SK-N-SH treated with all-trans-retinoic acid at 6 μM for 48 hours (cell line): ENCODE data around the gene DTD1.

Experiments used
- ATAC-seq: fragments of 200-7000 bp; cut with Tn5 transposase; 3 replicates; pipeline ENCODE4 v1.9.1; 2020; ENCODE audit warnings: mild to moderate bottlenecking, moderate library complexity
- ARNTL ChIP-seq: fragments of 450-650 bp; formaldehyde crosslinking; IDR thresholded peaks from 2 replicates; pipeline ENCODE4 v1.5.0; 2020; ENCODE audit warnings: low read depth, mild to moderate bottlenecking, moderate library complexity, borderline replicate concordance
- BACH2 ChIP-seq: fragments of 250-450 bp; sonication (Bioruptor Pico); IDR thresholded peaks from 2 replicates; pipeline ENCODE4 v1.9.0; 2021; ENCODE audit warnings: mild to moderate bottlenecking, borderline replicate concordance
- CREB5 ChIP-seq: fragments of 250-450 bp; sonication (Bioruptor Pico); IDR thresholded peaks from 2 replicates; pipeline ENCODE4 v1.5.1; 2020; ENCODE audit warnings: low read depth, mild to moderate bottlenecking, moderate library complexity
- CSRNP3 ChIP-seq: fragments of 250-450 bp; sonication (Bioruptor Pico); IDR thresholded peaks from 2 replicates; pipeline ENCODE4 v1.5.1; 2021; ENCODE audit warnings: mild to moderate bottlenecking, moderate library complexity
- ESRRG ChIP-seq: fragments of 250-450 bp; sonication (Bioruptor Pico); IDR thresholded peaks from 2 replicates; pipeline ENCODE4 v1.6.1; 2021; ENCODE audit warnings: mild to moderate bottlenecking
- GLIS3 ChIP-seq: fragments of 250-450 bp; sonication (Bioruptor Pico); IDR thresholded peaks from 2 replicates; pipeline ENCODE4 v1.5.0; 2020; ENCODE audit warnings: mild to moderate bottlenecking, moderate library complexity
- PATZ1 ChIP-seq: fragments of 250-450 bp; sonication (Bioruptor Pico); IDR thresholded peaks from 2 replicates; pipeline ENCODE4 v1.8.0; 2020; ENCODE audit warnings: mild to moderate bottlenecking, moderate library complexity, borderline replicate concordance
- POU6F1 ChIP-seq: fragments of 250-450 bp; sonication (Bioruptor Pico); IDR thresholded peaks from 2 replicates; pipeline ENCODE4 v1.8.0; 2021; ENCODE audit warnings: low read depth, mild to moderate bottlenecking, moderate library complexity, borderline replicate concordance
- PPARA ChIP-seq: fragments of 250-450 bp; sonication (Bioruptor Pico); IDR thresholded peaks from 2 replicates; pipeline ENCODE4 v1.5.0; 2020; ENCODE audit warnings: mild to moderate bottlenecking, borderline replicate concordance
- RARB ChIP-seq: fragments of 250-450 bp; sonication (Bioruptor Pico); IDR thresholded peaks from 2 replicates; pipeline ENCODE4 v1.8.0; 2021; ENCODE audit warnings: mild to moderate bottlenecking, moderate library complexity
- TCF4 ChIP-seq: fragments of 250-450 bp; sonication (Bioruptor Pico); IDR thresholded peaks from 2 replicates; pipeline ENCODE4 v1.8.0; 2021; ENCODE audit warnings: mild to moderate bottlenecking, moderate library complexity, borderline replicate concordance
- TOX ChIP-seq: fragments of 250-450 bp; sonication (Bioruptor Pico); IDR thresholded peaks from 2 replicates; pipeline ENCODE4 v1.8.0; 2021; ENCODE audit warnings: mild to moderate bottlenecking, moderate library complexity, borderline replicate concordance
- ZC3H10 ChIP-seq: fragments of 250-450 bp; sonication (Bioruptor Pico); IDR thresholded peaks from 2 replicates; pipeline ENCODE4 v1.5.1; 2021; ENCODE audit warnings: mild to moderate bottlenecking, moderate library complexity
- ZFP3 ChIP-seq: fragments of 250-450 bp; sonication (Bioruptor Pico); IDR thresholded peaks from 2 replicates; pipeline ENCODE4 v1.5.0; 2020; ENCODE audit warnings: mild to moderate bottlenecking, moderate library complexity
- ZFP30 ChIP-seq: fragments of 450-650 bp; formaldehyde crosslinking; IDR thresholded peaks from 2 replicates; pipeline ENCODE4 v1.5.0; 2022; ENCODE audit warnings: mild to moderate bottlenecking, moderate library complexity
- ZNF565 ChIP-seq: fragments of 450-650 bp; formaldehyde crosslinking; conservative IDR thresholded peaks from 2 replicates; pipeline ENCODE4 v1.5.0; 2020; ENCODE audit warnings: low read depth, mild to moderate bottlenecking, moderate library complexity
- ZNF70 ChIP-seq: fragments of 450-650 bp; formaldehyde crosslinking; IDR thresholded peaks from 2 replicates; pipeline ENCODE4 v1.5.0; 2020; ENCODE audit warnings: mild to moderate bottlenecking, moderate library complexity
- ZNF8 ChIP-seq: fragments of 450-650 bp; formaldehyde crosslinking; IDR thresholded peaks from 2 replicates; pipeline ENCODE4 v1.5.0; 2020; ENCODE audit warnings: mild to moderate bottlenecking, moderate library complexity

The DTD1 gene

GRCh38 chr20:18767676-18768075 lies 179.8 kb downstream of the DTD1 start (continued):
- no peak for TF ChIP-seq BACH2 (CRISPR knock-in tag)
- TF ChIP-seq PPARA (CRISPR knock-in tag) = no peak
- no peak for TF ChIP-seq TOX (CRISPR knock-in tag)
- no peak for TF ChIP-seq ARNTL

GRCh38 chr20:18773566-18773965 lies 185.7 kb downstream of the DTD1 start:
- no peak for ATAC-seq
- no peak for TF ChIP-seq ZNF8
- TF ChIP-seq TCF4 (CRISPR knock-in tag) = no peak
- TF ChIP-seq CSRNP3 = no peak
- TF ChIP-seq GLIS3 (CRISPR knock-in tag) = no peak
- TF ChIP-seq PATZ1 (CRISPR knock-in tag) = no peak
- no peak for TF ChIP-seq ZFP3 (CRISPR knock-in tag)

GRCh38 chr20:18774207-18774606 lies 186.4 kb downstream of the DTD1 start:
- TF ChIP-seq CSRNP3 (no peak), CREB5 (CRISPR knock-in tag) (no peak)
- no peak for ATAC-seq

- no peak for ATAC-seq
- no peak for TF ChIP-seq GLIS3 (CRISPR knock-in tag)
- TF ChIP-seq ZC3H10 (CRISPR knock-in tag) = no peak
- TF ChIP-seq ZNF8 = no peak
- no peak for TF ChIP-seq ZNF565 (CRISPR knock-in tag)
- TF ChIP-seq ESRRG (CRISPR knock-in tag) = no peak
- no peak for TF ChIP-seq ZFP3 (CRISPR knock-in tag)
- TF ChIP-seq ZNF70 = no peak
- no peak for TF ChIP-seq TOX (CRISPR knock-in tag)
- TF ChIP-seq BACH2 (CRISPR knock-in tag) = no peak
- TF ChIP-seq CREB5 (CRISPR knock-in tag) = no peak
- no peak for TF ChIP-seq PPARA (CRISPR knock-in tag)
- TF ChIP-seq POU6F1 (CRISPR knock-in tag) = no peak
- TF ChIP-seq RARB (CRISPR knock-in tag) = no peak
- TF ChIP-seq ZFP30 (CRISPR knock-in tag) = no peak
- TF ChIP-seq, all 23 proteins: peak for 0
Measured at GRCh38 chr20:18775633-18776032, 187.8 kb downstream of the DTD1 start.
